ENCODE results near the gene SIGLEC1.

- TF ChIP-seq CTCF (conservative IDR thresholded peaks at IDR 0.05; ENCODE audit: low read depth in 2 of 2) (no peak), ZNF114 (CRISPR knock-in tag; IDR thresholded peaks at IDR 0.05) (no peak), EZH2 (IDR thresholded peaks at IDR 0.05; ENCODE audit: low read depth, unreplicated experiment) (no peak), POLR2AphosphoS5 (IDR thresholded peaks at IDR 0.05; ENCODE audit: low read depth) (no peak), REST (IDR thresholded peaks at IDR 0.05; ENCODE audit: unreplicated experiment) (no peak), CREB1 (CRISPR knock-in tag; IDR thresholded peaks at IDR 0.05; ENCODE audit: low read depth) (no peak), JUNB (IDR thresholded peaks at IDR 0.05; ENCODE audit: unreplicated experiment) (no peak), ETS1 (IDR thresholded peaks at IDR 0.05) (no peak), NANOG (IDR thresholded peaks at IDR 0.05; ENCODE audit: borderline replicate concordance) (no peak), EZH2phosphoT487 (IDR thresholded peaks at IDR 0.05; ENCODE audit: unreplicated experiment) (no peak), ZNF331 (CRISPR knock-in tag; IDR thresholded peaks at IDR 0.05; ENCODE audit: low read depth) (no peak), STAT1 (IDR thresholded peaks at IDR 0.05; ENCODE audit: unreplicated experiment) (no peak), ZNF462 (CRISPR knock-in tag; IDR thresholded peaks at IDR 0.05) (no peak)
These were observed 14.7 kb downstream of the SIGLEC1 start for GRCh38 chr20:3697588-3698305.
